Nephron (organoid): Measurements from ENCODE around the gene PRSS16.
A peak's percentile ranks its signal among the peaks of the same experiment; 100 is the strongest.

ENCODE experiments used
- H3K27ac Mint-ChIP-seq, 3 experiments: 2 replicates each; pipeline ENCODE4 v1.8.0; 2020; ENCODE audit warnings: mixed read lengths in 3 of 3, mild to moderate bottlenecking in 2 of 3, moderate library complexity in 1 of 3
- H3K27me3 Mint-ChIP-seq: 2 replicates; pipeline ENCODE4 v1.8.0; 2021; ENCODE audit warnings: low read depth, mild to moderate bottlenecking, moderate library complexity, mixed read lengths
- H3K36me3 Mint-ChIP-seq: 2 replicates; pipeline ENCODE4 v1.8.0; 2020; ENCODE audit warnings: low read depth, mixed read lengths
- H3K4me1 Mint-ChIP-seq: 2 replicates; pipeline ENCODE4 v1.8.0; 2020; ENCODE audit warnings: mixed read lengths
- H3K4me3 Mint-ChIP-seq, 3 experiments: 2 replicates each; pipeline ENCODE4 v1.8.0; 2020; ENCODE audit warnings: mild to moderate bottlenecking in 3 of 3, mixed read lengths in 3 of 3, moderate library complexity in 2 of 3
- H3K9me3 Mint-ChIP-seq: 2 replicates; pipeline ENCODE4 v1.8.0; 2020; ENCODE audit warnings: mixed read lengths
- TF ChIP-seq, protein P1 (sequence below), 3 experiments: fragments of 200-600 bp; sonication (generic); IDR thresholded peaks; one replicate each; pipeline ENCODE4 v1.5.0; 2021; ENCODE audit warnings: antibody characterized with exemption in 3 of 3; ENCODE audit not compliant: unreplicated experiment in 3 of 3

PRSS16 gene

DNA sequence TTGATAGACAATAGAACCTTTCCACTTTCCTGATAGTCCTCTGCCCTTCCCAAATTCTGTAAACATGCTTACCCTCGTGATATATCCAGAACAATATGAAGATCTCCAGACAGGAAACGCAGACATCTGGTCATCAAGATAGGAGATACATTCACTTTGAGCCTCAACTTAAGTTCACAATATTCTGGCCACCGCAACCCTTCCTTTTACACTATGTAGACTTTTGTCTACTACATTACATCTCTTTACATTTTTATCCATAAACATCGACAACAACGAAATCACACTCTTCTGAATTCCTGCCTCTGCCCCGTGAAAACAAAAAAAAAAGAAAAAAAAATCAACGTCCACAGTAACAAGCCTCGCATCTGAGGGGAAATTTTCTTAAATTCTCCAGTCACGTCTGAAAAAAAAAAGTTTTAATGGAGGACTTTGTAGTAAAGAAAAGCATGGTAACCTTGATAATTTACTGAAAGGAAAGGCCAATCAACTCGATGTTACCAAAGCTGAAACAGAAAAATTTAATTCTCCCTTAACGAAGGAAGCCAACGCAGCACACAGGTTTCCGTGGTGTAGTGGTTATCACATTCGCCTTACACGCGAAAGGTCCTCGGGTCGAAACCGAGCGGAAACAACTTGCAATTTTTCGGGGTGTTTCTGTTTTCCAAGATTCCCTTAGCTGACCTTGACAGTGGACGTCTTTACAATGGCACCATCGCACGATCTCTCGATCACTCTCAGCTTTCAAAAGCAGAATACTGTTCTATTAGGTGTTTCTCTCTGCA, 42.8 kb downstream of the PRSS16 start:
- Mint-ChIP-seq H3K9me3 (peaks cover 12% of the 10 kb centered on the region), H3K27me3 (peaks cover 100% of the 10 kb centered on the region), H3K27ac (no peak overlapping the region)

GRCh38 chr6:27290850-27291208, 43.3 kb downstream of the PRSS16 start:
- Mint-ChIP-seq H3K4me1 (peaks cover 25% of the 10 kb centered on the region), H3K36me3 (no peaks in the 10 kb centered on the region), H3K9me3 (peaks cover 12% of the 10 kb centered on the region), H3K27ac (no peak overlapping the region), H3K4me3 (peak overlapping the region; percentile 27 to 54 (median 44)), H3K27me3 (peaks cover 100% of the 10 kb centered on the region)
- TF ChIP-seq, protein P1, sequence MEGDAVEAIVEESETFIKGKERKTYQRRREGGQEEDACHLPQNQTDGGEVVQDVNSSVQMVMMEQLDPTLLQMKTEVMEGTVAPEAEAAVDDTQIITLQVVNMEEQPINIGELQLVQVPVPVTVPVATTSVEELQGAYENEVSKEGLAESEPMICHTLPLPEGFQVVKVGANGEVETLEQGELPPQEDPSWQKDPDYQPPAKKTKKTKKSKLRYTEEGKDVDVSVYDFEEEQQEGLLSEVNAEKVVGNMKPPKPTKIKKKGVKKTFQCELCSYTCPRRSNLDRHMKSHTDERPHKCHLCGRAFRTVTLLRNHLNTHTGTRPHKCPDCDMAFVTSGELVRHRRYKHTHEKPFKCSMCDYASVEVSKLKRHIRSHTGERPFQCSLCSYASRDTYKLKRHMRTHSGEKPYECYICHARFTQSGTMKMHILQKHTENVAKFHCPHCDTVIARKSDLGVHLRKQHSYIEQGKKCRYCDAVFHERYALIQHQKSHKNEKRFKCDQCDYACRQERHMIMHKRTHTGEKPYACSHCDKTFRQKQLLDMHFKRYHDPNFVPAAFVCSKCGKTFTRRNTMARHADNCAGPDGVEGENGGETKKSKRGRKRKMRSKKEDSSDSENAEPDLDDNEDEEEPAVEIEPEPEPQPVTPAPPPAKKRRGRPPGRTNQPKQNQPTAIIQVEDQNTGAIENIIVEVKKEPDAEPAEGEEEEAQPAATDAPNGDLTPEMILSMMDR (IDR thresholded peaks at IDR 0.05; ENCODE audit: unreplicated experiment in 3 of 3): no peak

More for the DNA sequence above, 42.8 kb downstream of the PRSS16 start:
- Mint-ChIP-seq H3K4me1 (peaks cover 20% of the 10 kb centered on the region), H3K4me3 (peak overlapping the region; percentile 27 to 54 (median 44)), H3K36me3 (no peaks in the 10 kb centered on the region)
- TF ChIP-seq, protein P1 (IDR thresholded peaks at IDR 0.05; ENCODE audit: unreplicated experiment in 3 of 3): no peak

DNA sequence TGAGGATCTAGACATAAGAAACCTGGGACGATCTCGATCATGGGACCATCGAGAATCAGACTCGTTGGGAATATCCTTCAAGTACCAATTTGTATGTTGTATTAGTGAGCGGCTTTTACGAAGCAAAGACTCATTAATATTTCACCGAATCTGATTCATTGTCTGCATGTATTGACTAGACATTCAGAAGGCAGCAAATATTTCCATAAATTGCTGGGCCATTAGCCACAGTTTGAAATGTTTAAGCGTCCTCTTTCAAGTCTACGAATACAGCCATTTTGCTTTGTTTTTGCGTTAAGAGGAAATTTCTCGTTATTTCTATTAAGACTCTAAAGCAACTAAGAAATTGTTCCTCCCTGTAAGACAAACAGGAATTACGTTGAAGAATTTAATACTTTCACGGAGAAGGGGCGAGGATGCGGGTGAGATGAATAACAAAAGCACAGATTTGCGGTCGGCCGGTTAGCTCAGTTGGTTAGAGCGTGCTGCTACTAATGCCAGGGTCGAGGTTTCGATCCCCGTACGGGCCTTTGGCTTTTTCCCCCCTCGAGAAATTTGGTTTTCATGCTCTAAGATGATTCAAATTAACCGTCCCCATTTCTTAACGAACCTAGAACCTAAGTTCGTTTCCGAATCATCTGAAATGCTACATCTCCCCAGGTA, 46.1 kb downstream of the PRSS16 start:
- Mint-ChIP-seq H3K27ac (no peak overlapping the region), H3K4me3 (peak overlapping the region in 2 of 3 experiments; percentile 26 to 28), H3K27me3 (peaks cover 100% of the 10 kb centered on the region), H3K36me3 (no peaks in the 10 kb centered on the region), H3K4me1 (peaks cover 28% of the 10 kb centered on the region), H3K9me3 (peaks cover 12% of the 10 kb centered on the region)
- TF ChIP-seq, protein P1 (IDR thresholded peaks at IDR 0.05; ENCODE audit: unreplicated experiment in 3 of 3): no peak

DNA sequence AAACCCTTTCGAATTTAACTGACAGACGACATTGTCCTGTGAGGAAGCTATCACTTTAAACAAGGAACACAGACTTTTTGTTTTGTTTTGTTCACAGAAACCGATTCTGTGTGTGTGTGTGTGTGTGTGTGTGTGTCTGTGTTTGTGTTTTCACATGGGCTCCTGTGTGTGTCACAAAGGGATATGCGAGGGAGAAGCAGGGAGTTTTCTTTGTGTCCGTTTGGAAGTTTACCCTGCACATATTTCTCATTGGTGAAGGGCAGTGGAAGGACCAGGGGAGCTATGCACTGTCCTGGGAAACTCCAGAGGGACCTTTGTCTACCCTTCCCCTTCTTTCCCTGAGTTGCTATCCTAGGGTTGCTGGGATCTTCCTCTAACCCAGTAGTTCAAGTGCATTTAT, 46.9 kb downstream of the PRSS16 start:
- peaks cover 27% of the 10 kb centered on the region for H3K4me1 Mint-ChIP-seq

GRCh38 chr6:27295301-27296079, 48.0 kb downstream of the PRSS16 start:
- Mint-ChIP-seq H3K36me3 (no peaks in the 10 kb centered on the region), H3K27ac (no peak overlapping the region), H3K9me3 (peaks cover 9% of the 10 kb centered on the region), H3K4me3 (peak overlapping the region; percentile 80 to 82 (median 81)), H3K4me1 (peaks cover 24% of the 10 kb centered on the region), H3K27me3 (peaks cover 100% of the 10 kb centered on the region)
- TF ChIP-seq, protein P1 (IDR thresholded peaks at IDR 0.05; ENCODE audit: unreplicated experiment in 3 of 3): no peak

More for the DNA sequence above, 46.9 kb downstream of the PRSS16 start:
- Mint-ChIP-seq H3K27me3 (peaks cover 100% of the 10 kb centered on the region), H3K9me3 (peaks cover 12% of the 10 kb centered on the region), H3K4me3 (peak overlapping the region in 1 of 3 experiments; percentile 10), H3K36me3 (no peaks in the 10 kb centered on the region), H3K27ac (no peak overlapping the region)
- TF ChIP-seq, protein P1 (IDR thresholded peaks at IDR 0.05; ENCODE audit: unreplicated experiment in 3 of 3): no peak
